ENCODE data around the gene CNR1.
"Not testable (repeated sequence)": the region's sequence is repeated elsewhere in the genome, so short reads cannot be mapped to it uniquely, and the experiment has no call there.

Gene CNR1

GRCh38 chr6:88165844-88166492, at the start of gene CNR1:
Gene CNR1 (minus strand): TSS chr6:88166347. CDS start chr6:88145274, 21,073 bp downstream.
- peak in 1 of 2 donors; percentile 1 for DNase-seq (ENCODE audit: low read depth in 2 of 2)

- DNase-seq (ENCODE audit: low read depth in 2 of 2) = no peak
Measured at GRCh38 chr6:88211446-88211845, 45.3 kb upstream of the CNR1 start.

- DNase-seq (ENCODE audit: low read depth in 2 of 2) = no peak
Measured at GRCh38 chr6:88209301-88209700, 43.2 kb upstream of the CNR1 start.

GRCh38 chr6:88208726-88209125, 42.6 kb upstream of the CNR1 start:
- DNase-seq (ENCODE audit: low read depth in 2 of 2) = no peak

GRCh38 chr6:88201734-88202133, 35.6 kb upstream of the CNR1 start:
- DNase-seq (ENCODE audit: low read depth in 2 of 2) = not testable (repeated sequence)

GRCh38 chr6:88184921-88185320, 18.8 kb upstream of the CNR1 start:
- no peak for DNase-seq (ENCODE audit: low read depth in 2 of 2)

GRCh38 chr6:88183471-88183870, 17.3 kb upstream of the CNR1 start:
- no peak for DNase-seq (ENCODE audit: low read depth in 2 of 2)

- DNase-seq (ENCODE audit: low read depth in 2 of 2) = no peak
Measured at GRCh38 chr6:88179692-88180091, 13.5 kb upstream of the CNR1 start.

GRCh38 chr6:88177961-88178464, 11.9 kb upstream of the CNR1 start:
- no peak for DNase-seq (ENCODE audit: low read depth in 2 of 2)

- DNase-seq (ENCODE audit: low read depth in 2 of 2) = no peak
Measured at GRCh38 chr6:88174906-88175305, 8.8 kb upstream of the CNR1 start.

GRCh38 chr6:88171312-88171711, 5.2 kb upstream of the CNR1 start:
- no peak for DNase-seq (ENCODE audit: low read depth in 2 of 2)

- DNase-seq (ENCODE audit: low read depth in 2 of 2) = no peak
Measured at GRCh38 chr6:88168362-88168761, 2.2 kb upstream of the CNR1 start.

- DNase-seq (ENCODE audit: low read depth in 2 of 2) = peak in 1 of 2 donors; percentile 4
Measured at GRCh38 chr6:88167352-88167937, 1.3 kb upstream of the CNR1 start.

- DNase-seq (ENCODE audit: low read depth in 2 of 2) = no peak
Measured at GRCh38 chr6:88166493-88167351, 575 bp upstream of the CNR1 start.

GRCh38 chr6:88165087-88165843, 882 bp downstream of the CNR1 start:
- DNase-seq (ENCODE audit: low read depth in 2 of 2) = no peak

GRCh38 chr6:88164061-88164460, 2.1 kb downstream of the CNR1 start:
- no peak for DNase-seq (ENCODE audit: low read depth in 2 of 2)

GRCh38 chr6:88163616-88164015, 2.5 kb downstream of the CNR1 start:
- DNase-seq (ENCODE audit: low read depth in 2 of 2) = no peak

GRCh38 chr6:88161940-88162339, 4.2 kb downstream of the CNR1 start:
- no peak for DNase-seq (ENCODE audit: low read depth in 2 of 2)

- no peak for DNase-seq (ENCODE audit: low read depth in 2 of 2)
Measured at GRCh38 chr6:88157106-88157505, 9.0 kb downstream of the CNR1 start.

- DNase-seq (ENCODE audit: low read depth in 2 of 2) = no peak
Measured at GRCh38 chr6:88145298-88145963, 20.7 kb downstream of the CNR1 start.

- no peak for DNase-seq (ENCODE audit: low read depth in 2 of 2)
Measured at GRCh38 chr6:88144637-88145297, 21.4 kb downstream of the CNR1 start.

Data from stimulated activated CD4-positive, alpha-beta T cell treated with anti-CD3 and anti-CD28 coated beads, Interleukin-4, amount 100 ng/mL, for 48 hours (primary cell).